CD4-positive, alpha-beta T cell treated with Interferon gamma for 1 hour (primary cell): ENCODE data around the gene ACTR3C.
"Not testable (repeated sequence)": the region's sequence is repeated elsewhere in the genome, so short reads cannot be mapped to it uniquely, and the experiment has no call there.

ENCODE experiments used
- DNase-seq: peaks from one replicate; pipeline ENCODE4 v3.0.0-alpha.2; 2020

The ACTR3C gene

GRCh38 chr7:150312649-150313366, 10.5 kb downstream of the ACTR3C start:
- not testable (repeated sequence) for DNase-seq

- DNase-seq: no peak
These were observed 11.6 kb downstream of the ACTR3C start for GRCh38 chr7:150311711-150312110.

DNA sequence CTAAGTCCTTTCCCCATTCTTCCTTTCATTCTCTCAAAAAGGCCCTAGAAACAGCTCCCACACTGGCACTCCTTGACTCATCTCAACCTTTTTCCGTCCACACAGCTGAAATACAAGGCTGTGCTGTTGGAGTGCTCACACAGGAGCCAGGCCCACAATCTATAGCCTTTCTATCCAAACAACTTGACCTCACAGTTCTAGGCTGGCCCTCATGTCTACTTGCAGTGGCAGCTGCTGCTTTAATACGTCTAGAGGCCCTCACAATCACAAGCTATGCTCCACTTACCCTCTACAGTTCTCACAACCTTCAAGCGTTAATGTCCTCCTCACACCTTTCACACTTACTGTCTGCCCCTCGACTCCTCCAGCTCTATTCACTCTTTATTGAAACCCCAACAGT, 12.2 kb downstream of the ACTR3C start:
- no peak for DNase-seq

DNA sequence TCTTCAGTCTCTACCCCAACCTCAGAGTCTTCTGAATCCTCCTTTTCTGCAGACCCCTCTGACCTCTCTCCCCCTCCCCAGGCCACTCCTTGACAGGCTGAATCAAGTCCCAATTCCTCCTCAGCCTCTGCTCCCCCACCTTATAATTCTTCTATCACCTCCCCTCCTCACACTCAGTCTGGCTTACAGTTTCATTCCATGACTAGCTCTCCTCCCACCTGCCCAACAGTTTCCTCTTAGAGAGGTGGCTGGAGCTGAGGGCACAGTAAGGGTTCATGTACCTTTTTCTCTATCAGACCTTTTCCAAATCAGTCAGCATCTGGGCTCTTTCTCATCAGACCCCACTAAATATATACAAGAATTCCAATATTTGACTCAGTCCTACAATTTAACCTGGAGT, 14.8 kb downstream of the ACTR3C start:
- no peak for DNase-seq

- DNase-seq: no peak
These were observed 15.4 kb downstream of the ACTR3C start for GRCh38 chr7:150307904-150308303.

DNA sequence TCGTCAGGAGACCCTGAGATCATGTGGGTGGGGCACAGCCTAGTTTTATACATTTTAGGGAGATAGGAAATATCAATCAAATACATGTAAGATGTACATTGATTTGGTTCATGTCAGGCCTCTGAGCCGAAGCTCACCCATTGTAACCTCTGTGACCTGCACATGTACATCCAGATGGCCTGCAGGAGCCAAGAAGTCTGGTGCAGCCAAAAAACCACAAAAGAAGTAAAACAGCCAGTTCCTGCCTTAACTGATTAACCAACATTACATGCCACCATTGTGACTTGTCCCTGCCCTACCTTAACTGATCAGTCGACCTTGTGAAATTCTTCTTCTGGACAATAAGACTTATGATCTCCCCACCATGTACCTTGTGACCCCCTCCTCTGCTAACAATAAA, 16.2 kb downstream of the ACTR3C start:
- no peak for DNase-seq

- DNase-seq: not testable (repeated sequence)
These were observed 17.0 kb downstream of the ACTR3C start for GRCh38 chr7:150306377-150306776.

- not testable (repeated sequence) for DNase-seq
These were observed 17.5 kb downstream of the ACTR3C start for GRCh38 chr7:150305903-150306284.

DNA sequence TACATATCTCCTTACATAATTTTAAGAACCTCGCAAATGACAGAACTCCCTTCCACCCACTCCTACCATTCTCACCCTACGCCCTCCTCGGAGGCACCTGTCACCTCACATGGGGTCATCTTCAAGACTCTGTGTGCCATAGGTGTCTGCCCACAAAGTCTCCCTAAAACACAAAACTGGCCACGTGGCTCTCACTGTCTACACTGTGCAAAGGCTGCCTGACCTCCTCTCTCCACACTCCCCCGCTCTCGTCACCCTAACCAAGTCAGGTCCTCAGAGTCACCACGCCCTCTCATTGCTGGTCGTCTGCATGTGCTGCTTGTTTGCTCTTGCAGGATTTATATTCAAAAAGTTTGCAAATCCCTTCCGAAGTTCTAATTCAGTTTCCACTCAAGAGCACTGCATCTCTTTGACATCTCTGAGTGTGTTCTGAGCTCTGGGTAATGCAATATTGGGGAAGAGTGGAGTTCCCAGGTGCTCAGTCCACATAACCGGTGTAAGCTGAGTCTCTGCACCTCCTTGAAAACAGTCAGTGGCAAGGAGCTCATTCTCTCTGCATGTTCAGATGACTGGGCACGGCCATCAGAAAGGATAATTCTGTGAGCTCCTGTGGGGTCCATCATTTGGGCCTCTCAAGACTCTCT, 18.0 kb downstream of the ACTR3C start:
- not testable (repeated sequence) for DNase-seq

- not testable (repeated sequence) for DNase-seq
These were observed 18.7 kb downstream of the ACTR3C start for GRCh38 chr7:150304499-150305258.

GRCh38 chr7:150302908-150303310, 20.4 kb downstream of the ACTR3C start:
- not testable (repeated sequence) for DNase-seq

DNA sequence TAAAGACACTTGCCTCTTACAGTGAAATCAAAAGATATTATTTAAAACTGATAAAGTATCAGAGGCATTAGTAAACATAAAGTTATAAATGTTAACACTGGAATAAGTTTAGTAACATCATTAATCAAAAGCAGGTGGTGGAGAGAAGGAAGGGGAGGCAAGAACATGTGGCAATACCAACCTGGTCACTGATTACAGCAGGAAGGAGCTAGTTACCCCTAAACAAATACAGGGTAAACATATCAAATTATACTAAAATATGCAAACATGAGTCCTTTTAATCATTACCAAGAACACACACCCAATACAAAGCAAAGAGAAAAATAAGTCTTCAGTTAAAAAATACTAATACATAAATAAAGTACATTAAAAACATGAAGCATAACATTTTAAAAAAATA, 25.4 kb downstream of the ACTR3C start:
- DNase-seq: not testable (repeated sequence)

DNA sequence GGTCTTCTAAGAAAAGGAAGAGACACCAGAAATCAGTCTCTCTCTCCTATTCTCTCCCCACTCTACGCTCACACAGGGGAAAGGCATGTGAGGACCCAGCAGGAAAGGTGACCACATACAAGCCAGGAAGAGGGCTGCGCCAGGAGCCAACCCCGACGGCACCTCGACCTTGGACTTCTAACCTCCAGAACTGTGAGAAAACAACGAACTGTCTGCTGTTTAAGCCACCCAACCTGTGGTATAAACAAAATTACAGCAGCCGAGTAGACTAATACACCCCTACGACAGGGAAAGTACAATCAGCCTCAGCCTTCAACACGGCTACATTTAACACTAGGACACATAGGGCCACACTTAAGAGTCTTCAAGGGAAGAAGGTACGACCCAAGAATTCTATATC, 26.5 kb downstream of the ACTR3C start:
- not testable (repeated sequence) for DNase-seq

DNA sequence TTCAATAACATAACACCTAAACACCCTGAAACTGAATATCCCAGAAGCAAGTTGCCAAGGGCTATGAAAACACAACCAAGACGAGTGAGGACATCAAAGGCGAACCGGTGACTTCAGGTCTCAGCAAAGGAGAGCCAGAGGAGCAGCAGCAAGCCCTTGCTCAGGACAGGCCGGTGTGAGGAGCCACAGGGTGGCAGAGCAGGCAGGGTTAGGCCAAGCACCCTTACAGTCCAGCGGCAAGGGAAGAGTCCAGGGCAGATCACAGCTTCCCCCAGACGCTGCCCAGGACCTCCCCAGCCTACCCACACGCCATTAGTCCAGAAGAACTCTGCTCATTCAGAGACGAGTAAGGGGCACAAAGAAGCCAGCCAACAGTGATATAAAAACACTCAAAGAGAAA, 27.7 kb downstream of the ACTR3C start:
- DNase-seq: not testable (repeated sequence)

DNA sequence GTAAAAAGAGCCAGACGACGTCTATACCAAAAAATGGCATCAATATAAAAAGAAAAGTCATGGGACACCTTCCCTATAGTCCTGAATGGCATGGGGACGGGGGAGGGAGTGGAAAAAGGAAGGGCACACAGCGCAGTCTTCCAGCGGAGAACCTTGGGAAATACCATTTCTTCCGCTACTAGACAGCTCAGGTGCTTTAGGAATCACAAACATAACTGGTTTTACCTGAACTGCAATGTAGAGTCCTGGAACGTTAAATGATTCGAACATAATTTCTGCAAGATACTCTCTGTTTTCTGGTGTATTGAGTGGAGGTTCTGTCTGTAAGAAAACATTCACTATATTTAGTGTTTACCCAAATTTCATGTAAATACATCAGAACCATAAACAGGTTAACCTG, 28.3 kb downstream of the ACTR3C start:
- DNase-seq: not testable (repeated sequence)

DNA sequence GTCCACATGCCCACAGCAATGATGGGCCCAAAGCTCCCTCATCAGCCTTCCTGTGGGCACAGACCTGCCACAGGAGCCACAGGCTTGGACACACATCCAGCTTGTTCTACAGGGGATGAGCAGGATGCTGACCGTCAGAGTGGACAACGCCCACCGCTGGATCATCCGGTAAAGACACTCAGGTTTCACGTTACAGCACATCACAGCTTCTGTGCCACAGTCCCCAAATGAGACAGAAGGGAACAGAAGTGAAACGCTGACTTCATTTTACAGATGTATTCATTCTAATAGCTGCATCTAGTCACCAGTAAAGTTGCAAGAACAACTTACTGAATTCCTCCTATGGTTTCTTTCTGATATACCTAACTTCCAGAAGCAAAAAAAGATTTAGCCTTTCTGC, 33.0 kb downstream of the ACTR3C start:
- not testable (repeated sequence) for DNase-seq

DNA sequence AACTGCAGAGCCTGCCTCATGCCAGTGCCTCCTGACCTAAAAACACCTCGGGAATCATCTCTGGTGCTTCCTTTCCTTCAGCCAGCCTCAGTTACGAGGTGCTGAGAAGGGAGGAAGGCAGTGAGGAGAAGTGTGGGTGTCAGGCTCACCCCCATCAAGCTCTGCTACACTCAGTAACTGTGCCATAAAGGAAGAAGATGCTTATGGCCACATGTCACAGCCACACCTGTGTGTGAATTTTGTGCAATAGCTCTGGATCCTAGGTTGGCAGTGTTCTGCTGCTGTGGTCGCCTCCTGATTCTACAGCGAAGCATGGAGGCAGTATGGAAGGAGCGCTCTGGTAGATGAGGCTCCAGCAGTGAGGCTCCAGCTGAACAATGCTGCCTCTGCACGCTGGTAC, 34.5 kb downstream of the ACTR3C start:
- not testable (repeated sequence) for DNase-seq

GRCh38 chr7:150287815-150288214, 35.5 kb downstream of the ACTR3C start:
- DNase-seq: not testable (repeated sequence)

GRCh38 chr7:150285849-150286754, 37.2 kb downstream of the ACTR3C start:
- DNase-seq: peak; percentile 22

DNA sequence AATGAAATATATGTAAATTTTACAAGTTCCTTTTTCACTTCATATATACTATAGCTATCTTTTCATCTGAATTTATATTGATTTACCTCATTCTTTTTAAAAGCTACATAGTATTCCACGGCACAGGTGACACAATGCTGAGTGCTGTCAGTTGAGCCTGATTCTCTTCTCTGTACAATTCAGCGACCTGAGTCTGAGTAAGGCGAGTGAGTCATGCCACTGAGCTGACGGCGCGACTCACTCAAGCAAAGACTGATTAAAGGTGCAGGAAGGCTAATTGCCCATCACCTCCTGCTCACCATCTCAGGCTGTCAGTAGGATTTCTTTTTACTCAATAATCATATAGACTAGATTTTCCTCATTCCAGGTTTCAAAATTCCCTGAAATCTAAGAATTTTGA, 39.7 kb downstream of the ACTR3C start:
- DNase-seq: not testable (repeated sequence)

- not testable (repeated sequence) for DNase-seq
These were observed 40.2 kb downstream of the ACTR3C start for GRCh38 chr7:150283111-150283510.

- DNase-seq: not testable (repeated sequence)
These were observed 41.5 kb downstream of the ACTR3C start for GRCh38 chr7:150281681-150282403.
